HCT116 (cell line): ENCODE results near the gene GAB2. TPM values are rescaled to one million over a fixed set of nuclear protein-coding genes. Genes with fewer than 3 reads are reported as not detected.

ENCODE experiments used
- ATAC-seq: fragments of 200-7000 bp; cut with Tn5 transposase; 2 replicates; pipeline ENCODE4 v1.9.1; 2020; ENCODE audit warnings: mild to moderate bottlenecking, moderate library complexity
- BruUV-seq: library from RNA; stranded (reverse); fragments of 400-500 nt; replicated peaks from 2 replicates; lab custom pipeline; 2021; lab: Mats Ljungman, UMichigan
- CTCF ChIA-PET: fragments of 300-600 bp; sonication (Branson Sonifier 250); formaldehyde crosslinking; loops from one replicate; lab custom pipeline; 2021; ENCODE audit warnings: antibody characterized with exemption; lab: Charles Lee
- POLR2A ChIA-PET: fragments of 300-600, 350-600 bp; sonication (Branson Sonifier 250); formaldehyde crosslinking; loops from one replicate; lab custom pipeline; 2021; ENCODE audit warnings: antibody characterized with exemption; lab: Charles Lee
- RAD21 ChIA-PET, 2 experiments: fragments of 300-600 bp; sonication (Branson Sonifier 250); formaldehyde crosslinking; loops; one replicate each; lab custom pipeline; 2023; ENCODE audit warnings: low total read pairs in 2 of 2; ENCODE audit not compliant: uncharacterized antibody in 2 of 2, unreplicated experiment in 2 of 2, low non-redundant PET in 1 of 2; lab: Charles Lee
- DNase-seq: peaks from one replicate; pipeline ENCODE4 v3.0.0-alpha.2; 2010; ENCODE audit warnings: low read depth, low spot score
- H2AFZ ChIP-seq: fragments of 200-600 bp; shearing (Covaris generic), sonication (generic); 2 replicates; pipeline ENCODE4 v1.6.1; 2017; ENCODE audit warnings: low read depth, mixed run types, mixed read lengths, antibody characterized with exemption, low read length; ENCODE audit not compliant: poor library complexity, severe bottlenecking
- H3K27ac ChIP-seq: 2 replicates; pipeline ENCODE4 v1.5.1; 2012; ENCODE audit warnings: low read depth, low read length
- H3K27me3 ChIP-seq: fragments of 200-600 bp; sonication (generic); 2 replicates; pipeline ENCODE4 v1.6.1; 2016; ENCODE audit warnings: mixed run types, low read length, mixed read lengths; ENCODE audit not compliant: insufficient read depth
- H3K36me3 ChIP-seq, 2 experiments: fragments of 200-500 bp in 1 of 2; fragments of 200-600 bp in 1 of 2; sonication (Bioruptor generic) in 1 of 2; sonication (generic) in 1 of 2; 2 replicates each; pipeline versions ENCODE4 v1.5.1 to v1.6.1; 2014 to 2016; ENCODE audit warnings: low read length in 2 of 2, inconsistent platforms in 1 of 2, mixed read lengths in 1 of 2, mixed run types in 1 of 2; ENCODE audit not compliant: insufficient read depth in 2 of 2, control insufficient read depth in 1 of 2
- H3K4me1 ChIP-seq, 2 experiments: fragments of 200-600 bp in 1 of 2; sonication (generic) in 1 of 2; 2 replicates each; pipeline versions ENCODE4 v1.5.1 to v1.6.1; 2012 to 2017; ENCODE audit warnings: low read length in 2 of 2, inconsistent platforms in 1 of 2, mild to moderate bottlenecking in 1 of 2, mixed read lengths in 1 of 2, mixed run types in 1 of 2, moderate library complexity in 1 of 2; ENCODE audit not compliant: insufficient read depth in 2 of 2, control insufficient read depth in 1 of 2
- H3K4me2 ChIP-seq: fragments of 200-600 bp; sonication (generic); 2 replicates; pipeline ENCODE4 v1.6.1; 2017; ENCODE audit warnings: mixed run types, low read length, mixed read lengths
- H3K4me3 ChIP-seq, 2 experiments: fragments of 200-600 bp in 1 of 2; sonication (generic) in 1 of 2; replicated peaks in 1 of 2; 2 replicates each; pipeline ENCODE4 v1.5.1; 2011 to 2016; ENCODE audit warnings: low read length in 2 of 2, control low read depth in 1 of 2, low read depth in 1 of 2, mild to moderate bottlenecking in 1 of 2, mixed read lengths in 1 of 2, mixed run types in 1 of 2
- H3K79me2 ChIP-seq: fragments of 200-600 bp; sonication (generic); 2 replicates; pipeline ENCODE4 v1.6.1; 2017; ENCODE audit warnings: mild to moderate bottlenecking, mixed run types, low read length, moderate library complexity, mixed read lengths; ENCODE audit not compliant: insufficient read depth
- H3K9ac ChIP-seq: fragments of 200-600 bp; sonication (generic); 2 replicates; pipeline ENCODE4 v1.6.1; 2016; ENCODE audit warnings: low read length, mixed read lengths
- H3K9me2 ChIP-seq: fragments of 200-600 bp; sonication (generic), shearing (Covaris generic); 2 replicates; pipeline ENCODE4 v1.6.1; 2017; ENCODE audit warnings: mixed run types, mild to moderate bottlenecking, moderate library complexity; ENCODE audit not compliant: insufficient read depth
- H3K9me3 ChIP-seq, 2 experiments: fragments of 200-500 bp in 1 of 2; fragments of 200-600 bp in 1 of 2; sonication (Bioruptor generic) in 1 of 2; sonication (generic) in 1 of 2; 2 replicates each; pipeline ENCODE4 v1.6.1; 2014 to 2017; ENCODE audit warnings: low read length in 2 of 2, mixed read lengths in 2 of 2, inconsistent platforms in 1 of 2, low read depth in 1 of 2, mild to moderate bottlenecking in 1 of 2, mixed run types in 1 of 2, moderate library complexity in 1 of 2; ENCODE audit not compliant: control insufficient read depth in 1 of 2, insufficient read depth in 1 of 2
- H4K20me1 ChIP-seq: fragments of 200-600 bp; sonication (generic), shearing (Covaris generic); 2 replicates; pipeline ENCODE4 v1.6.1; 2017; ENCODE audit warnings: mixed run types, mild to moderate bottlenecking, moderate library complexity; ENCODE audit not compliant: insufficient read depth
- ATF3 ChIP-seq: IDR thresholded peaks from 2 replicates; pipeline ENCODE4 v1.6.1; 2012
- CEBPB ChIP-seq: IDR thresholded peaks from 2 replicates; pipeline ENCODE4 v1.6.1; 2012; ENCODE audit warnings: low read depth
- EGR1 ChIP-seq: IDR thresholded peaks from 2 replicates; pipeline ENCODE4 v1.6.1; 2012; ENCODE audit warnings: low read depth
- EZH2 ChIP-seq: fragments of 200-600 bp; sonication (generic); IDR thresholded peaks from 2 replicates; pipeline ENCODE4 v1.6.1; 2017; ENCODE audit warnings: antibody characterized with exemption, mixed run types
- JUND ChIP-seq: IDR thresholded peaks from 2 replicates; pipeline ENCODE4 v1.6.1; 2012
- MAX ChIP-seq: IDR thresholded peaks from 2 replicates; pipeline ENCODE4 v1.6.1; 2012
- SIN3A ChIP-seq: IDR thresholded peaks from 2 replicates; pipeline ENCODE4 v1.6.1; 2012; ENCODE audit warnings: low read depth
- SP1 ChIP-seq: IDR thresholded peaks from 2 replicates; pipeline ENCODE4 v1.6.1; 2012; ENCODE audit warnings: low read depth
- TCF7L2 ChIP-seq: IDR thresholded peaks from 2 replicates; pipeline ENCODE4 v1.7.0; 2011; ENCODE audit warnings: borderline replicate concordance, inconsistent platforms; ENCODE audit not compliant: insufficient read depth, insufficient read length; ENCODE audit errors: extremely low read depth
- ZBTB33 ChIP-seq: IDR thresholded peaks from 2 replicates; pipeline ENCODE4 v1.6.1; 2011; ENCODE audit warnings: mild to moderate bottlenecking, low read length, moderate library complexity; ENCODE audit not compliant: insufficient replicate concordance; ENCODE audit errors: extremely low read depth
- intact Hi-C: fragments of 100-400 bp; cut with micrococcal nuclease; formaldehyde crosslinking; loops from 2 replicates; pipeline ENCODE4 v1.10.0; 2022
- total RNA-seq: library from RNA; stranded (reverse); gene quantifications from one replicate; pipeline ENCODE4 v1.2.1, GENCODE V29; 2021; ENCODE audit not compliant: unreplicated experiment
- TF ChIP-seq, protein P1 (sequence below), 3 experiments: fragments of 200-600 bp in 1 of 3; sonication (generic) in 1 of 3; IDR thresholded peaks in 2 of 3; conservative IDR thresholded peaks in 1 of 3; 2 replicates each; pipeline ENCODE4 v1.5.1; 2012 to 2017; ENCODE audit warnings: low read depth in 2 of 3, low read length in 2 of 3, antibody characterized with exemption in 1 of 3, borderline replicate concordance in 1 of 3, control low read depth in 1 of 3, mild to moderate bottlenecking in 1 of 3, mixed read lengths in 1 of 3, mixed run types in 1 of 3, moderate library complexity in 1 of 3; ENCODE audit not compliant: insufficient read depth in 1 of 3

The GAB2 gene
- total RNA-seq, 1 experiment from 2014 or later, result 1.9 TPM

DNA sequence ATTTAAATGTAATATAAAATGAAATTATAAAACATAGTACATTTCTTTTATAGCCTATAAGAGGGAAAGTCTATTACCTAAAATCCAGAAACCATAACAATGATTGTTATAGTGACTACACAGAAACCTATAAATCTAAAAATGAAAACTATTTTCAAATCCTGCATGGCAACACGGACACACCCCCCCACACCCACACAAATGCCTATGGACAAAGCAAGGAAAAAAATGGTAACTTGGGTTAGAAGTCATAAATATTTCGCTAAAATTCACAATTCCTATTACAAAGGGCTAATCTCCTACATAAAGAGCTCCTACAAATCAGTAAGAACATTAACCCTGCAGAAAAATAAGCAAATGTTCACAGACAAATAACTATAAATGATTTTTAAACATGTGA lies 56.4 kb downstream of the GAB2 start:
- Histone ChIP-seq H2AFZ (no peak overlapping the region), H3K27ac (no peak overlapping the region), H3K36me3 (no peaks in the 10 kb centered on the region), H3K27me3 (no peaks in the 10 kb centered on the region), H3K4me1 (peaks cover 14 to 18% of the 10 kb centered on the region in 2 experiments), H3K9me2 (no peaks in the 10 kb centered on the region), H3K4me3 (no peak overlapping the region), H3K4me2 (no peak overlapping the region), H4K20me1 (no peaks in the 10 kb centered on the region), H3K79me2 (no peaks in the 10 kb centered on the region), H3K9ac (no peak overlapping the region), H3K9me3 (no peaks in the 10 kb centered on the region)
- intact Hi-C loops, result no loop called here
- ATAC-seq, result no peak
- ChIA-PET CTCF (no interaction called here), POLR2A (no interaction called here), RAD21 (no interaction called here)
- TF ChIP-seq, protein P1, sequence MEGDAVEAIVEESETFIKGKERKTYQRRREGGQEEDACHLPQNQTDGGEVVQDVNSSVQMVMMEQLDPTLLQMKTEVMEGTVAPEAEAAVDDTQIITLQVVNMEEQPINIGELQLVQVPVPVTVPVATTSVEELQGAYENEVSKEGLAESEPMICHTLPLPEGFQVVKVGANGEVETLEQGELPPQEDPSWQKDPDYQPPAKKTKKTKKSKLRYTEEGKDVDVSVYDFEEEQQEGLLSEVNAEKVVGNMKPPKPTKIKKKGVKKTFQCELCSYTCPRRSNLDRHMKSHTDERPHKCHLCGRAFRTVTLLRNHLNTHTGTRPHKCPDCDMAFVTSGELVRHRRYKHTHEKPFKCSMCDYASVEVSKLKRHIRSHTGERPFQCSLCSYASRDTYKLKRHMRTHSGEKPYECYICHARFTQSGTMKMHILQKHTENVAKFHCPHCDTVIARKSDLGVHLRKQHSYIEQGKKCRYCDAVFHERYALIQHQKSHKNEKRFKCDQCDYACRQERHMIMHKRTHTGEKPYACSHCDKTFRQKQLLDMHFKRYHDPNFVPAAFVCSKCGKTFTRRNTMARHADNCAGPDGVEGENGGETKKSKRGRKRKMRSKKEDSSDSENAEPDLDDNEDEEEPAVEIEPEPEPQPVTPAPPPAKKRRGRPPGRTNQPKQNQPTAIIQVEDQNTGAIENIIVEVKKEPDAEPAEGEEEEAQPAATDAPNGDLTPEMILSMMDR (IDR thresholded peaks at IDR 0.05 in 2 of 3, conservative IDR thresholded peaks at IDR 0.05 in 1 of 3; ENCODE audit: borderline replicate concordance in 1 of 3, insufficient read depth in 1 of 3, low read depth in 2 of 3, low read length in 2 of 3), result no peak
- TF ChIP-seq SP1, result no peak
- no peak for TF ChIP-seq EGR1
- TF ChIP-seq TCF7L2, result no peak
- no peak for TF ChIP-seq MAX
- no peak for TF ChIP-seq EZH2
- TF ChIP-seq ZBTB33, result no peak
- TF ChIP-seq CEBPB, result no peak
- TF ChIP-seq SIN3A, result no peak
- TF ChIP-seq ATF3, result no peak
- no peak for TF ChIP-seq JUND
- DNase-seq, result no peak
- no TSS peak for BruUV-seq
